ENCODE results near the gene USP7. TPM values are rescaled to one million over a fixed set of nuclear protein-coding genes. Genes with fewer than 3 reads are reported as not detected.
A peak's percentile ranks its signal among the peaks of the same experiment; 100 is the strongest.
"Not testable (repeated sequence)": the region's sequence is repeated elsewhere in the genome, so short reads cannot be mapped to it uniquely, and the experiment has no call there.

The USP7 gene
- 151 TPM for polyA plus RNA-seq (ENCODE audit: insufficient read length)
- long read RNA-seq, donor 1, full-length matches to known transcripts, result 6 of 17 reads
- long read RNA-seq, donor 1, partial matches to known transcripts, result 11 of 17 reads
- long read RNA-seq, donor 1, other reads (novel, unspliced or antisense), result 0 of 17 reads
- long read RNA-seq, donor 2, partial matches to known transcripts, result 6 of 7 reads
- long read RNA-seq, donor 2, other reads (novel, unspliced or antisense), result 0 of 7 reads
- long read RNA-seq, donor 3, full-length matches to known transcripts, result 2 of 2 reads
- long read RNA-seq, donor 3, partial matches to known transcripts, result 0 of 2 reads
- long read RNA-seq, donor 3, other reads (novel, unspliced or antisense), result 0 of 2 reads
- long read RNA-seq, donor 4, result 0 reads
- long read RNA-seq, donor 5, full-length matches to known transcripts, result 7 of 12 reads
- long read RNA-seq, donor 5, partial matches to known transcripts, result 5 of 12 reads
- long read RNA-seq, donor 5, other reads (novel, unspliced or antisense), result 0 of 12 reads
- long read RNA-seq, donor 6, full-length matches to known transcripts, result 1 of 1 reads
- long read RNA-seq, donor 6, partial matches to known transcripts, result 0 of 1 reads
- long read RNA-seq, donor 6, other reads (novel, unspliced or antisense), result 0 of 1 reads
- long read RNA-seq, donor 7, partial matches to known transcripts, result 0 of 1 reads
- long read RNA-seq, donor 7, other reads (novel, unspliced or antisense), result 0 of 1 reads
- long read RNA-seq, donor 8, full-length matches to known transcripts, result 1 of 1 reads
- long read RNA-seq, donor 8, partial matches to known transcripts, result 0 of 1 reads
- long read RNA-seq, donor 8, other reads (novel, unspliced or antisense), result 0 of 1 reads

GRCh38 chr16:8963821-8964441 lies at the start of gene USP7:
Gene USP7 (minus strand): TSS chr16:8963906. CDS start chr16:8963285, 621 bp downstream.
- DNase-seq, result peak; percentile 91

GRCh38 chr16:9013508-9013864 lies 49.8 kb upstream of the USP7 start:
- no peak for DNase-seq

- peak; percentile 21 for DNase-seq
These were observed 49.3 kb upstream of the USP7 start for GRCh38 chr16:9012848-9013507.

GRCh38 chr16:9012330-9012729 lies 48.6 kb upstream of the USP7 start:
- no peak for DNase-seq

- peak; percentile 53 for DNase-seq
These were observed 45.0 kb upstream of the USP7 start for GRCh38 chr16:9008601-9009260.

GRCh38 chr16:9007177-9007794 lies 43.6 kb upstream of the USP7 start:
- peak; percentile 7 for DNase-seq

- no peak for DNase-seq
These were observed 40.5 kb upstream of the USP7 start for GRCh38 chr16:9004183-9004582.

GRCh38 chr16:9003763-9004162 lies 40.1 kb upstream of the USP7 start:
- DNase-seq, result no peak

- no peak for DNase-seq
These were observed 39.6 kb upstream of the USP7 start for GRCh38 chr16:9003322-9003721.

GRCh38 chr16:9002042-9002441 lies 38.3 kb upstream of the USP7 start:
- DNase-seq, result no peak

- no peak for DNase-seq
These were observed 37.0 kb upstream of the USP7 start for GRCh38 chr16:9000664-9001063.

- no peak for DNase-seq
These were observed 36.1 kb upstream of the USP7 start for GRCh38 chr16:8999800-9000199.

- no peak for DNase-seq
These were observed 34.4 kb upstream of the USP7 start for GRCh38 chr16:8998108-8998507.

- no peak for DNase-seq
These were observed 33.2 kb upstream of the USP7 start for GRCh38 chr16:8996891-8997290.

GRCh38 chr16:8990445-8990844 lies 26.7 kb upstream of the USP7 start:
- no peak for DNase-seq

GRCh38 chr16:8989099-8989878 lies 25.6 kb upstream of the USP7 start:
- no peak for DNase-seq

GRCh38 chr16:8986818-8987191 lies 23.1 kb upstream of the USP7 start:
- no peak for DNase-seq

GRCh38 chr16:8986111-8986510 lies 22.4 kb upstream of the USP7 start:
- DNase-seq, result no peak

GRCh38 chr16:8982816-8983215 lies 19.1 kb upstream of the USP7 start:
- no peak for DNase-seq

- not testable (repeated sequence) for DNase-seq
These were observed 18.2 kb upstream of the USP7 start for GRCh38 chr16:8981901-8982300.
